Measurements from ENCODE around the gene SUCO.

- TF ChIP-seq, protein P1, sequence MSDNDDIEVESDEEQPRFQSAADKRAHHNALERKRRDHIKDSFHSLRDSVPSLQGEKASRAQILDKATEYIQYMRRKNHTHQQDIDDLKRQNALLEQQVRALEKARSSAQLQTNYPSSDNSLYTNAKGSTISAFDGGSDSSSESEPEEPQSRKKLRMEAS (IDR thresholded peaks at IDR 0.05), result no peak
- no peak for TF ChIP-seq YY1 (IDR thresholded peaks at IDR 0.05; ENCODE audit: low read depth)
- no peak for TF ChIP-seq RAD21 (IDR thresholded peaks at IDR 0.05; ENCODE audit: low read depth)
- TF ChIP-seq NFIC (IDR thresholded peaks at IDR 0.05), result no peak
- no peak for TF ChIP-seq TAF1 (IDR thresholded peaks at IDR 0.05; ENCODE audit: low read depth)
- TF ChIP-seq, protein P2, sequence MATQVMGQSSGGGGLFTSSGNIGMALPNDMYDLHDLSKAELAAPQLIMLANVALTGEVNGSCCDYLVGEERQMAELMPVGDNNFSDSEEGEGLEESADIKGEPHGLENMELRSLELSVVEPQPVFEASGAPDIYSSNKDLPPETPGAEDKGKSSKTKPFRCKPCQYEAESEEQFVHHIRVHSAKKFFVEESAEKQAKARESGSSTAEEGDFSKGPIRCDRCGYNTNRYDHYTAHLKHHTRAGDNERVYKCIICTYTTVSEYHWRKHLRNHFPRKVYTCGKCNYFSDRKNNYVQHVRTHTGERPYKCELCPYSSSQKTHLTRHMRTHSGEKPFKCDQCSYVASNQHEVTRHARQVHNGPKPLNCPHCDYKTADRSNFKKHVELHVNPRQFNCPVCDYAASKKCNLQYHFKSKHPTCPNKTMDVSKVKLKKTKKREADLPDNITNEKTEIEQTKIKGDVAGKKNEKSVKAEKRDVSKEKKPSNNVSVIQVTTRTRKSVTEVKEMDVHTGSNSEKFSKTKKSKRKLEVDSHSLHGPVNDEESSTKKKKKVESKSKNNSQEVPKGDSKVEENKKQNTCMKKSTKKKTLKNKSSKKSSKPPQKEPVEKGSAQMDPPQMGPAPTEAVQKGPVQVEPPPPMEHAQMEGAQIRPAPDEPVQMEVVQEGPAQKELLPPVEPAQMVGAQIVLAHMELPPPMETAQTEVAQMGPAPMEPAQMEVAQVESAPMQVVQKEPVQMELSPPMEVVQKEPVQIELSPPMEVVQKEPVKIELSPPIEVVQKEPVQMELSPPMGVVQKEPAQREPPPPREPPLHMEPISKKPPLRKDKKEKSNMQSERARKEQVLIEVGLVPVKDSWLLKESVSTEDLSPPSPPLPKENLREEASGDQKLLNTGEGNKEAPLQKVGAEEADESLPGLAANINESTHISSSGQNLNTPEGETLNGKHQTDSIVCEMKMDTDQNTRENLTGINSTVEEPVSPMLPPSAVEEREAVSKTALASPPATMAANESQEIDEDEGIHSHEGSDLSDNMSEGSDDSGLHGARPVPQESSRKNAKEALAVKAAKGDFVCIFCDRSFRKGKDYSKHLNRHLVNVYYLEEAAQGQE (IDR thresholded peaks at IDR 0.05; ENCODE audit: low read depth), result no peak
- no peak for TF ChIP-seq CEBPB (IDR thresholded peaks at IDR 0.05)
- no peak for TF ChIP-seq TCF12 (IDR thresholded peaks at IDR 0.05; ENCODE audit: low read depth)
- TF ChIP-seq, protein P3, sequence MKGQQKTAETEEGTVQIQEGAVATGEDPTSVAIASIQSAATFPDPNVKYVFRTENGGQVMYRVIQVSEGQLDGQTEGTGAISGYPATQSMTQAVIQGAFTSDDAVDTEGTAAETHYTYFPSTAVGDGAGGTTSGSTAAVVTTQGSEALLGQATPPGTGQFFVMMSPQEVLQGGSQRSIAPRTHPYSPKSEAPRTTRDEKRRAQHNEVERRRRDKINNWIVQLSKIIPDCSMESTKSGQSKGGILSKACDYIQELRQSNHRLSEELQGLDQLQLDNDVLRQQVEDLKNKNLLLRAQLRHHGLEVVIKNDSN (IDR thresholded peaks at IDR 0.05), result no peak
Observed at GRCh38 chr1:172650474-172651193, 117.7 kb downstream of the SUCO start.
